ENCODE measurements around the gene CPD.

The CPD gene

GRCh38 chr17:30514895-30515596, 136.3 kb downstream of the CPD start:
- no peak for DNase-seq

- DNase-seq: no peak
These were observed 139.1 kb downstream of the CPD start for GRCh38 chr17:30517786-30518185.

- no peak for DNase-seq
These were observed 140.4 kb downstream of the CPD start for GRCh38 chr17:30519166-30519565.
